B cell (primary cell): ENCODE data around the gene TRIM66. TPM values are rescaled to one million over a fixed set of nuclear protein-coding genes. Genes with fewer than 3 reads are reported as not detected.
"Not testable (repeated sequence)": the region's sequence is repeated elsewhere in the genome, so short reads cannot be mapped to it uniquely, and the experiment has no call there.

Source experiments
- ATAC-seq: fragments of 200-7000 bp; cut with Tn5 transposase; one replicate; pipeline ENCODE4 v1.10.0; 2021; ENCODE audit warnings: low read depth, mild to moderate bottlenecking, moderate number of reproducible peaks, moderate library complexity
- CTCF ChIA-PET: fragments of 350-600 bp; sonication (Branson Sonifier 250); formaldehyde crosslinking; loops from one replicate; lab custom pipeline; 2021; ENCODE audit warnings: antibody characterized with exemption, inconsistent platforms; lab: Charles Lee
- POLR2A ChIA-PET: fragments of 350-600 bp; sonication (Branson Sonifier 250); formaldehyde crosslinking; loops from one replicate; lab custom pipeline; 2021; ENCODE audit warnings: antibody characterized with exemption; lab: Charles Lee
- DNase-seq: peaks from one replicate; pipeline ENCODE4 v3.0.0; 2013
- H2AFZ ChIP-seq: 2 replicates; pipeline ENCODE4 v1.6.1; 2012; ENCODE audit warnings: mild to moderate bottlenecking, low read depth, low read length; ENCODE audit not compliant: insufficient read depth, poor library complexity, severe bottlenecking
- H3K27ac ChIP-seq, 2 donors: 1 replicate in 1 of 2; 2 replicates in 1 of 2; pipeline ENCODE4 v1.5.1; 2012 to 2013; ENCODE audit warnings: low read length in 2 of 2, mild to moderate bottlenecking in 2 of 2, moderate library complexity in 1 of 2
- H3K27me3 ChIP-seq, 4 experiments: fragments of 200-600 bp in 1 of 4; sonication (generic) in 1 of 4; replicated peaks in 1 of 4; 1 replicate in 2 of 4; 2 replicates in 2 of 4; pipeline versions ENCODE4 v1.6.1 to v1.7.0; 2013 to 2016; ENCODE audit warnings: low read length in 3 of 4, mild to moderate bottlenecking in 2 of 4, mixed read lengths in 1 of 4, moderate library complexity in 1 of 4; ENCODE audit not compliant: insufficient read depth in 4 of 4, control insufficient read depth in 3 of 4; ENCODE audit errors: control extremely low read depth in 1 of 4
- H3K36me3 ChIP-seq, 2 experiments: replicated peaks in 1 of 2; 1 replicate in 1 of 2; 2 replicates in 1 of 2; pipeline versions ENCODE4 v1.6.1 to v1.7.1; 2013; ENCODE audit warnings: low read length in 1 of 2; ENCODE audit not compliant: insufficient read depth in 2 of 2, control insufficient read depth in 1 of 2; ENCODE audit errors: control extremely low read depth in 1 of 2, extremely low read depth in 1 of 2
- H3K4me1 ChIP-seq, 2 donors: fragments of 200-600 bp in 1 of 2; sonication (generic) in 1 of 2; 1 replicate in 1 of 2; 2 replicates in 1 of 2; pipeline versions ENCODE4 v1.5.1 to v1.6.1; 2013 to 2017; ENCODE audit warnings: low read length in 2 of 2; ENCODE audit not compliant: control insufficient read depth in 2 of 2, insufficient read depth in 2 of 2
- H3K4me2 ChIP-seq: replicated peaks from 2 replicates; pipeline ENCODE3; 2012; ENCODE audit warnings: mild to moderate bottlenecking, low read depth, low read length; ENCODE audit not compliant: poor library complexity, severe bottlenecking
- H3K4me3 ChIP-seq, 5 experiments: fragments of 200-600 bp in 1 of 5; sonication (generic) in 1 of 5; 1 replicate in 3 of 5; 2 replicates in 2 of 5; pipeline versions ENCODE4 v1.5.1 to v1.7.0; 2011 to 2016; ENCODE audit warnings: low read length in 4 of 5, mild to moderate bottlenecking in 4 of 5, low read depth in 2 of 5, control low read depth in 1 of 5, moderate library complexity in 1 of 5; ENCODE audit not compliant: insufficient read depth in 1 of 5; ENCODE audit errors: control extremely low read depth in 1 of 5, extremely low read depth in 1 of 5
- H3K79me2 ChIP-seq: fragments of 200-600 bp; sonication (generic); one replicate; pipeline ENCODE4 v1.6.0; 2016; ENCODE audit warnings: low read length; ENCODE audit not compliant: control insufficient read depth, insufficient read depth
- H3K9ac ChIP-seq: fragments of 200-600 bp; sonication (generic); 2 replicates; pipeline ENCODE4 v1.6.1; 2017; ENCODE audit warnings: mild to moderate bottlenecking, low read length, moderate library complexity
- H3K9me3 ChIP-seq, 3 donors: one replicate each; pipeline versions ENCODE4 v1.6.1 to v1.7.1; 2013; ENCODE audit warnings: low read length in 2 of 3; ENCODE audit not compliant: control insufficient read depth in 2 of 3, insufficient read depth in 1 of 3; ENCODE audit errors: control extremely low read depth in 1 of 3
- H4K20me1 ChIP-seq: 2 replicates; pipeline ENCODE4 v1.6.0; 2012; ENCODE audit warnings: mild to moderate bottlenecking, low read length; ENCODE audit not compliant: insufficient read depth, control insufficient read depth, poor library complexity, severe bottlenecking
- H3K27ac Mint-ChIP-seq: one replicate; pipeline ENCODE4 v1.8.0; 2021; ENCODE audit warnings: mixed read lengths
- H3K27me3 Mint-ChIP-seq: one replicate; pipeline ENCODE4 v1.8.0; 2021; ENCODE audit warnings: mixed read lengths
- H3K4me1 Mint-ChIP-seq: one replicate; pipeline ENCODE4 v1.8.0; 2021; ENCODE audit warnings: mixed read lengths
- H3K4me3 Mint-ChIP-seq: one replicate; pipeline ENCODE4 v1.8.0; 2021; ENCODE audit warnings: mixed read lengths
- H3K9me3 Mint-ChIP-seq: one replicate; pipeline ENCODE4 v1.8.0; 2022; ENCODE audit warnings: mixed read lengths; ENCODE audit not compliant: insufficient read depth
- CTCF ChIP-seq: fragments of 200-600 bp; IDR thresholded peaks from one replicate; pipeline ENCODE4 v1.8.0; 2022; ENCODE audit warnings: antibody characterized with exemption, mild to moderate bottlenecking
- EZH2 ChIP-seq: IDR thresholded peaks from 2 replicates; pipeline ENCODE4 v1.6.1; 2012; ENCODE audit warnings: borderline replicate concordance, low read depth, mild to moderate bottlenecking, moderate library complexity, low read length; ENCODE audit not compliant: insufficient read depth, poor library complexity, severe bottlenecking
- WGBS: methylation state at CpG from one replicate; pipeline ENCODE4 v1.1.5; 2013; ENCODE audit warnings: missing lambda C conversion rate; ENCODE audit not compliant: insufficient coverage; 5-methylcytosine and 5-hydroxymethylcytosine counted together
- intact Hi-C: fragments of 100-400 bp; cut with micrococcal nuclease; formaldehyde crosslinking; loops from one replicate; pipeline ENCODE4 v1.10.0; 2022
- polyA plus RNA-seq: library from polyadenylated mRNA; depleted of rRNA; stranded (reverse); fragments of >200 nt; gene quantifications from 2 replicates; pipeline ENCODE4 v1.2.3, GENCODE V29; 2012
- total RNA-seq, 2 donors: library from RNA; stranded (reverse); fragments of 120-200 nt in 1 of 2; gene quantifications; 1 replicate in 1 of 2; 2 replicates in 1 of 2; pipeline versions ENCODE4 v1.2.3 to v1.2.4, GENCODE V29; 2013 to 2022

TRIM66 gene
- total and polyA plus RNA-seq, 2 donors (not counting 1 experiment from before 2014, with no cell fraction given), result 11.1 to 21.1 TPM

DNA sequence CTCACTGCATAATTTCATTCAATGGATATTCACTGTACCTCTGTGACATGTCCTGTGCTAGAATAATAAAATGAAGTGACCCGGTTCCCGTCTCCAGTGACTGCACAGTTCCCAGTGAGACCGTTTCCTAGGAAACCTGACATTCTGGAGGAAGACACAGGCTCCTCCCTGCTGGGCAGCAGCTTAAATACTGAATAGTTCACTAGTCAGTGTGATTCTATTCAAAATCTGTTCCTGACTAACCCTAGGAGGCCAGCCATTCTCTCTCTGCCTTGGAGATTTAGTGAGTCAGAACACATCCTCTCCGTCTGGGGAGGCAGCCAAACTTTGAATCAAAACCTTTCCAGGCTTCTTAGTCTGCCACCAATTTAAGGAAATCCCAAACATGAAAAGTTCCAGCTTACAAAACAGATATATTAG lies 11.3 kb downstream of the TRIM66 start:
- H3K27me3 Mint-ChIP-seq, result no peaks in the 10 kb centered on the region
- ATAC-seq, result no peak

GRCh38 chr11:8670081-8670480 lies 12.4 kb downstream of the TRIM66 start:
- H3K27me3 Mint-ChIP-seq, H3K79me2 ChIP-seq, POLR2A ChIA-PET, H3K27me3 ChIP-seq, H3K27ac ChIP-seq, H3K4me3 ChIP-seq, H3K4me2 ChIP-seq, intact Hi-C loops, DNase-seq, CTCF ChIA-PET, H3K4me1 Mint-ChIP-seq, ATAC-seq, H4K20me1 ChIP-seq, H3K9ac ChIP-seq, H3K27ac Mint-ChIP-seq, H3K9me3 ChIP-seq, H3K4me3 Mint-ChIP-seq, H3K4me1 ChIP-seq, H2AFZ ChIP-seq, H3K9me3 Mint-ChIP-seq: not testable (repeated sequence)
- H3K36me3 ChIP-seq, result peaks cover 4 to 24% of the 10 kb centered on the region in 2 experiments
- WGBS, result no CpG with 5 or more reads among the region's 6 CpGs

More for the DNA sequence above, 11.3 kb downstream of the TRIM66 start:
- ChIA-PET CTCF (interaction anchor here (1.1 kb wide), 1 partner anchor 9 kb away, joined by 3 read pairs; no protein-coding TSS in a partner anchor), POLR2A (no interaction called here)
- 96% methylated on average over 4 of the region's 4 CpGs for WGBS
- no peak overlapping the region for H3K27ac Mint-ChIP-seq
- Histone ChIP-seq H3K9me3 (no peaks in the 10 kb centered on the region), H3K4me3 (no peak overlapping the region), H3K27ac (no peak overlapping the region), H2AFZ (no peak overlapping the region), H3K79me2 (no peaks in the 10 kb centered on the region), H3K4me2 (no peak overlapping the region), H4K20me1 (no peaks in the 10 kb centered on the region), H3K9ac (no peak overlapping the region), H3K36me3 (peaks cover 4 to 24% of the 10 kb centered on the region in 2 experiments), H3K4me1 (no peaks in the 10 kb centered on the region), H3K27me3 (no peaks in the 10 kb centered on the region)
- H3K4me1 Mint-ChIP-seq, result no peaks in the 10 kb centered on the region
- H3K4me3 Mint-ChIP-seq, result no peak overlapping the region
- intact Hi-C loops, result no loop called here
- TF ChIP-seq CTCF (no peak), EZH2 (no peak)
- H3K9me3 Mint-ChIP-seq, result no peaks in the 10 kb centered on the region
- no peak for DNase-seq
